Measurements from ENCODE around the gene POLR3A. TPM values are rescaled to one million over a fixed set of nuclear protein-coding genes. Genes with fewer than 3 reads are reported as not detected.

Gene POLR3A
- total RNA-seq, 6 donors from 2014 or later, result 10.5 to 18.9 (median 11.0) TPM

DNA sequence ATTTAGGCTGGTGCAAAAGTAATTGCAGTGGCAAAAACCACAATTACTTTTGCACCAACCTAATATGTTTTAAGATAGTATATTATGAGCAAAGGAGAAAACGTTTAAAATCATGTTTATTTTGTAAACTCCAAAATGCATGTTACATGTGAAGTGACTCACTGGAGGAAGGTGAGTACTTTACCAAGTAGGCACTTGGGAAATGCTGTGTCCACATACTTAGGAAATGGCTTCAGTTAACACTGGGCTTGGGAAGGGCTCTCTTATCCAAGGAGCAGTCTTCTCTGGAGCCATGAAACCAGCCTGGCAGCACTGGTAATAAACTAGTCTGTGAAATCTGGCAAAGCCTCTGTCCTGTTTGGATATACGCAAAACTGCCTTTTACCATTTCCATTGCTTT is 8.8 kb upstream of the POLR3A start:
- peak in 1 of 2 donors; percentile 63 for DNase-seq
- ATAC-seq (ENCODE audit: low FRiP score in 2 of 2), result peak in 1 of 2 donors; percentile 47
- H3K27me3 ChIP-seq, result no peaks in the 10 kb centered on the region
- peak overlapping the region in 1 of 4 donors; percentile 2 for H3K4me3 ChIP-seq
- no peak overlapping the region for H3K27ac ChIP-seq
- TF ChIP-seq, protein P1, sequence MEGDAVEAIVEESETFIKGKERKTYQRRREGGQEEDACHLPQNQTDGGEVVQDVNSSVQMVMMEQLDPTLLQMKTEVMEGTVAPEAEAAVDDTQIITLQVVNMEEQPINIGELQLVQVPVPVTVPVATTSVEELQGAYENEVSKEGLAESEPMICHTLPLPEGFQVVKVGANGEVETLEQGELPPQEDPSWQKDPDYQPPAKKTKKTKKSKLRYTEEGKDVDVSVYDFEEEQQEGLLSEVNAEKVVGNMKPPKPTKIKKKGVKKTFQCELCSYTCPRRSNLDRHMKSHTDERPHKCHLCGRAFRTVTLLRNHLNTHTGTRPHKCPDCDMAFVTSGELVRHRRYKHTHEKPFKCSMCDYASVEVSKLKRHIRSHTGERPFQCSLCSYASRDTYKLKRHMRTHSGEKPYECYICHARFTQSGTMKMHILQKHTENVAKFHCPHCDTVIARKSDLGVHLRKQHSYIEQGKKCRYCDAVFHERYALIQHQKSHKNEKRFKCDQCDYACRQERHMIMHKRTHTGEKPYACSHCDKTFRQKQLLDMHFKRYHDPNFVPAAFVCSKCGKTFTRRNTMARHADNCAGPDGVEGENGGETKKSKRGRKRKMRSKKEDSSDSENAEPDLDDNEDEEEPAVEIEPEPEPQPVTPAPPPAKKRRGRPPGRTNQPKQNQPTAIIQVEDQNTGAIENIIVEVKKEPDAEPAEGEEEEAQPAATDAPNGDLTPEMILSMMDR (IDR thresholded peaks at IDR 0.05), result no peak
- peak in 1 of 2 donors; percentile 28 for TF ChIP-seq POLR2AphosphoS5 (IDR thresholded peaks at IDR 0.05)
- peak in 1 of 4 donors; percentile 35 for TF ChIP-seq EP300 (IDR thresholded peaks at IDR 0.05)
- H3K36me3 ChIP-seq, result peaks cover 27 to 80% (median 58%) of the 10 kb centered on the region in 4 donors
- H3K4me1 ChIP-seq, result peaks cover 33 to 55% (median 47%) of the 10 kb centered on the region in 4 donors
- no peaks in the 10 kb centered on the region for H3K9me3 ChIP-seq
- 58 to 68% methylated on average over 2 of the region's 2 CpGs for WGBS, 2 donors

DNA sequence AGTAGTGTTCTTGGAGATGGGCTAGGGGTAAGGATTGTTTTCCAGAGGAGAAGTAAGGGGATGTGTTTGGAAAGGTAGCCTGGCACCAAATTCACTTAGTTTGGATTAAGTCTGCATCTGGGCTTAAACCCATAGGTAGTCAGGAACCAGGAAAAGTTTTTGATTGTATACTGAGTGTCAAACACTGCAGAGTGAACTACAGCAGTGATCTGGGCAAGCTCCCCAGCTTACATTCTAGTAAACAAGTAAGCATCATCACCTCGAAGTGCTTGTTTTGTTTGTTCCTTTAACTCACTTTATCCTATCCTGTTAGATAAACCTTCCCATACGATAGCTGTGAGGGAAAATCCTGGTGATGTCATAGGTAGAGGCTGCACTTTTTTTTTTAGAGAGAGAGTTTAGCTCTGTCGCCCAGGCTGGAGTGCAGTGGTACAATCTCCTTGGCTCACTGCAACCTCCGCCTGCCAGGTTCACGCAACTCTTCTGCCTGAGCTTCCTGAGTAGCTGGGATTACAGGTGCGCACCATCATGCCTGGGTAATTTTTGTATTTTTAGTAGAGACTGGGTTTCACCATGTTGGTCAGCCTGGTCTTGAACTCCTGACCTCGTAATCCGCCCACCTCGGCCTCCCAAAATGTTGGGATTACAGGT is 6.7 kb upstream of the POLR3A start:
- H3K27ac ChIP-seq, result no peak overlapping the region

DNA sequence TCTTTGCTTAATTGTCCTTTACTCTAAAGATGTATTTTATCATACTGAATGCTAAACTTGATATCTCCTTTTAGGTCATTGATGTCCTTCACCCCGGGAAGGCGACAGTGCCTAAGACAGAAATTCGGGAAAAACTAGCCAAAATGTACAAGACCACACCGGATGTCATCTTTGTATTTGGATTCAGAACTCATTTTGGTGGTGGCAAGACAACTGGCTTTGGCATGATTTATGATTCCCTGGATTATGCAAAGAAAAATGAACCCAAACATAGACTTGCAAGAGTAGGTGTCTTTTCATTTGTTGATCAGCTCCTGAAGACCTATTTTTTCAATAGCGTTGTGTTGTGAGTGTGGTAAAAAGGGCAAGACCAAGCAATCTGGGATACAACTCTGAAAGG is 6.1 kb upstream of the POLR3A start:
- TF ChIP-seq, protein P1 (IDR thresholded peaks at IDR 0.05), result no peak
- TF ChIP-seq EP300 (IDR thresholded peaks at IDR 0.05) (no peak), POLR2A (IDR thresholded peaks at IDR 0.05) (no peak)
- Histone ChIP-seq H3K4me1 (peaks cover 36 to 54% (median 48%) of the 10 kb centered on the region in 4 donors), H3K27me3 (no peaks in the 10 kb centered on the region), H3K4me3 (no peak overlapping the region), H3K9me3 (no peaks in the 10 kb centered on the region), H3K27ac (no peak overlapping the region), H3K36me3 (peaks cover 17 to 53% (median 36%) of the 10 kb centered on the region in 4 donors)
- 87 to 90% methylated on average over 5 of the region's 5 CpGs for WGBS, 2 donors
- DNase-seq, result no peak
- ATAC-seq (ENCODE audit: low FRiP score in 2 of 2), result no peak

More for the DNA sequence above, 6.7 kb upstream of the POLR3A start:
- no peak for ATAC-seq (ENCODE audit: low FRiP score in 2 of 2)
- Histone ChIP-seq H3K4me1 (peaks cover 36 to 54% (median 48%) of the 10 kb centered on the region in 4 donors), H3K4me3 (no peak overlapping the region), H3K27me3 (no peaks in the 10 kb centered on the region), H3K36me3 (peaks cover 23 to 59% (median 42%) of the 10 kb centered on the region in 4 donors), H3K9me3 (no peaks in the 10 kb centered on the region)
- 82 to 83% methylated on average over 9 of the region's 9 CpGs for WGBS, 2 donors
- DNase-seq, result no peak
- no peak for TF ChIP-seq EP300 (IDR thresholded peaks at IDR 0.05)
- TF ChIP-seq, protein P1 (IDR thresholded peaks at IDR 0.05), result no peak
- TF ChIP-seq POLR2AphosphoS5 (IDR thresholded peaks at IDR 0.05), result no peak
- no peak for TF ChIP-seq POLR2A (IDR thresholded peaks at IDR 0.05)

DNA sequence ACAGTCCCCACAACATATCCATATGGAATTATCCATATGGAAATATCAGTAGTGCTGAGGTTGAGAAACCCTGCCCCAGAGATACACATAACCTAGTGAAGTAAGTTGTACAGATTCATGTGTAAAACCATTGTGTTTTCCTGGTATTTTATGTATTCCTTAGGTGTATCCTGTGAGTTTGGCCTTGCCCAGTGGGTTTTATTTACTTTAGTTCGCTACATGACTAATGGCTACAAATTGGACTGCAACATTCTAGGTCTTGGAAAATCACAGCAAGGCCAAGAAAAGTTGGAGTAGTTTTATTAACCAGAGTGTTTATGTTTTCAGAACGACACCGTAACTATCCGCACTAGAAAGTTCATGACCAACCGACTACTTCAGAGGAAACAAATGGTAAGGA is 5.7 kb upstream of the POLR3A start:
- no peak for ATAC-seq (ENCODE audit: low FRiP score in 2 of 2)
- Histone ChIP-seq H3K27me3 (no peaks in the 10 kb centered on the region), H3K27ac (peak overlapping the region in 1 of 4 donors; percentile 84), H3K4me3 (peak overlapping the region in 2 of 4 donors; percentile 71), H3K4me1 (peaks cover 37 to 56% (median 49%) of the 10 kb centered on the region in 4 donors), H3K36me3 (peaks cover 17 to 49% (median 35%) of the 10 kb centered on the region in 4 donors), H3K9me3 (no peaks in the 10 kb centered on the region)
- DNase-seq, result no peak
- 69 to 76% methylated on average over 5 of the region's 5 CpGs for WGBS, 2 donors
- TF ChIP-seq POLR2AphosphoS5 (IDR thresholded peaks at IDR 0.05) (no peak), EP300 (IDR thresholded peaks at IDR 0.05) (no peak), POLR2A (IDR thresholded peaks at IDR 0.05) (no peak)
- TF ChIP-seq, protein P1 (IDR thresholded peaks at IDR 0.05), result no peak

All from upper lobe of left lung (tissue), 6 donors.